ENCODE results near the gene CSF3R.

DNA sequence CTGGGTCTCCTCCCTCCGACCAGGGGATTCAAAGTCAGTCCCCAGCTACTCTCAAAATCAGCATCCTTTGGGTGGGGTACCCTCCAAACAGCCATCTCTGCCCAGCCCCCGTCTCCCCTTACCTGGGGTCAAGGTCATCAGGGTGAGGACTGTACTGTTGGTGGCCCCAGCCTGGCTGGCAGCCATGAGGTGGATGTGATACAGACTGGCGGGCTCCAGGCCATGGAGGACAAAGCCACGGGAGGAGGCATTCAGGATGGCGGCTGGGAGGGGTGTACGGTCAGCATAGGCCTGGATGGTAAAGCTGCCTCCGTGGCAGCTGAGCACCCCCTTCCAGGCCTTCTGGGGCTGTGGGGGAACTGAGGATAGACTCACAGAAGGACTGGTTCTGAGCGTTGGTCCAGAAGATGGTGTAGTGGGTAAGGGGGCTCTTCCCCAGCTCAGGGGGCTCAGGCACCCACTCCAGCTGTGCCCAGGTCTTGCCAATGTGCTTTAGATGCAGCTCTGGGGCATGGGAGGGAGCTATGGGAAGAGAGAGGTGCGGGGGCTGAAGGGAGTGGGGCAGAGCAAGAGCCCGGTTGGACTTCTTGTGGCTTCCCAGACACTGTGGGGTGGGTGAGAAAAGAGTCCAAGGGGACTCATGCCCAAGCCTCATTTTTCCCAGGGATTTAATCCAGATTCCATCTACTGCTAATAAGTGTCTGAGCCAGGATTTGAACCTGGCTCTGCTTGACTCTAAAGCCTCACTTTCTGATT lies 14.8 kb downstream of the CSF3R start:
- TF ChIP-seq, protein P1, sequence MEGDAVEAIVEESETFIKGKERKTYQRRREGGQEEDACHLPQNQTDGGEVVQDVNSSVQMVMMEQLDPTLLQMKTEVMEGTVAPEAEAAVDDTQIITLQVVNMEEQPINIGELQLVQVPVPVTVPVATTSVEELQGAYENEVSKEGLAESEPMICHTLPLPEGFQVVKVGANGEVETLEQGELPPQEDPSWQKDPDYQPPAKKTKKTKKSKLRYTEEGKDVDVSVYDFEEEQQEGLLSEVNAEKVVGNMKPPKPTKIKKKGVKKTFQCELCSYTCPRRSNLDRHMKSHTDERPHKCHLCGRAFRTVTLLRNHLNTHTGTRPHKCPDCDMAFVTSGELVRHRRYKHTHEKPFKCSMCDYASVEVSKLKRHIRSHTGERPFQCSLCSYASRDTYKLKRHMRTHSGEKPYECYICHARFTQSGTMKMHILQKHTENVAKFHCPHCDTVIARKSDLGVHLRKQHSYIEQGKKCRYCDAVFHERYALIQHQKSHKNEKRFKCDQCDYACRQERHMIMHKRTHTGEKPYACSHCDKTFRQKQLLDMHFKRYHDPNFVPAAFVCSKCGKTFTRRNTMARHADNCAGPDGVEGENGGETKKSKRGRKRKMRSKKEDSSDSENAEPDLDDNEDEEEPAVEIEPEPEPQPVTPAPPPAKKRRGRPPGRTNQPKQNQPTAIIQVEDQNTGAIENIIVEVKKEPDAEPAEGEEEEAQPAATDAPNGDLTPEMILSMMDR (IDR thresholded peaks at IDR 0.05; ENCODE audit: insufficient read depth, low read length), result no peak
- TF ChIP-seq POLR2AphosphoS5 (IDR thresholded peaks at IDR 0.05; ENCODE audit: low read depth) (no peak), GABPA (IDR thresholded peaks at IDR 0.05; ENCODE audit: low read depth) (no peak), REST (IDR thresholded peaks at IDR 0.05; ENCODE audit: insufficient replicate concordance, low read depth) (no peak), SPI1 (IDR thresholded peaks at IDR 0.05; ENCODE audit: borderline replicate concordance, low read depth) (no peak)
